Activated B cell treated with CpG ODN at 0.5 μM for 24 hours (primary cell): ENCODE results near the gene WDR38. TPM values are rescaled to one million over a fixed set of nuclear protein-coding genes. Genes with fewer than 3 reads are reported as not detected.

Experiments
- ATAC-seq: fragments of 200-7000 bp; cut with Tn5 transposase; one replicate; pipeline ENCODE4 v1.10.0; 2021; ENCODE audit warnings: low read depth, mild to moderate bottlenecking, moderate library complexity
- CTCF ChIA-PET: fragments of 350-600 bp; sonication (Branson Sonifier 250); formaldehyde crosslinking; loops from one replicate; lab custom pipeline; 2021; ENCODE audit warnings: antibody characterized with exemption; lab: Charles Lee
- POLR2A ChIA-PET: fragments of 350-600 bp; sonication (Branson Sonifier 250); formaldehyde crosslinking; loops from one replicate; lab custom pipeline; 2021; ENCODE audit warnings: antibody characterized with exemption; lab: Charles Lee
- DNase-seq: peaks from one replicate; pipeline ENCODE4 v3.0.0; 2022
- H3K27ac Mint-ChIP-seq: one replicate; pipeline ENCODE4 v1.8.0; 2020; ENCODE audit warnings: mixed read lengths
- H3K27me3 Mint-ChIP-seq: one replicate; pipeline ENCODE4 v1.8.0; 2021; ENCODE audit warnings: mixed read lengths
- H3K36me3 Mint-ChIP-seq: one replicate; pipeline ENCODE4 v1.8.0; 2021; ENCODE audit warnings: low read depth, mixed read lengths
- H3K4me1 Mint-ChIP-seq: one replicate; pipeline ENCODE4 v1.8.0; 2021; ENCODE audit warnings: mixed read lengths
- H3K4me3 Mint-ChIP-seq: one replicate; pipeline ENCODE4 v1.8.0; 2020; ENCODE audit warnings: mild to moderate bottlenecking, mixed read lengths
- H3K9me3 Mint-ChIP-seq: one replicate; pipeline ENCODE4 v1.8.0; 2020; ENCODE audit warnings: mixed read lengths
- intact Hi-C: fragments of 100-400 bp; cut with micrococcal nuclease; formaldehyde crosslinking; loops from one replicate; pipeline ENCODE4 v1.15.1; 2024
- total RNA-seq: library from RNA; stranded (reverse); gene quantifications from 2 replicates; pipeline ENCODE4 v1.2.3, GENCODE V29; 2022
- TF ChIP-seq, protein P1 (sequence below): fragments of 200-600 bp; IDR thresholded peaks from one replicate; pipeline ENCODE4 v1.8.0; 2022; ENCODE audit warnings: antibody characterized with exemption, mild to moderate bottlenecking

Gene WDR38, protein sequence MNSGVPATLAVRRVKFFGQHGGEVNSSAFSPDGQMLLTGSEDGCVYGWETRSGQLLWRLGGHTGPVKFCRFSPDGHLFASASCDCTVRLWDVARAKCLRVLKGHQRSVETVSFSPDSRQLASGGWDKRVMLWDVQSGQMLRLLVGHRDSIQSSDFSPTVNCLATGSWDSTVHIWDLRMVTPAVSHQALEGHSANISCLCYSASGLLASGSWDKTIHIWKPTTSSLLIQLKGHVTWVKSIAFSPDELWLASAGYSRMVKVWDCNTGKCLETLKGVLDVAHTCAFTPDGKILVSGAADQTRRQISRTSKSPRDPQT
- total RNA-seq: not detected in 2 replicates

- CTCF ChIA-PET: interaction anchor here (0.7 to 12.7 kb wide), 15 partner anchors 10 to 290 kb away, joined by 3 to 216 read pairs (median 7); partner anchors contain the start of genes ARPC5L, NR6A1, OLFML2A and RPL35
- intact Hi-C loops: loop anchor here (1.0 to 5.0 kb wide), 8 partner anchors 9 to 519 kb away; partner anchors contain the start of genes ARPC5L and SCAI
- POLR2A ChIA-PET: interaction anchor here (0.7 to 2.9 kb wide), 6 partner anchors 9 to 388 kb away, joined by 3 to 18 read pairs (median 5); partner anchors contain the start of genes ARPC5L, HSPA5, NR6A1 and RPL35
- Mint-ChIP-seq H3K4me1 (peaks cover 15% of the 10 kb centered on the region), H3K27me3 (no peaks in the 10 kb centered on the region), H3K4me3 (peak within 1 kb of the TSS; percentile 81), H3K27ac (no peak within 1 kb of the TSS), H3K9me3 (no peaks in the 10 kb centered on the region), H3K36me3 (peaks cover 15% of the 10 kb centered on the region)
- ATAC-seq: peak; percentile 82
- TF ChIP-seq, protein P1, sequence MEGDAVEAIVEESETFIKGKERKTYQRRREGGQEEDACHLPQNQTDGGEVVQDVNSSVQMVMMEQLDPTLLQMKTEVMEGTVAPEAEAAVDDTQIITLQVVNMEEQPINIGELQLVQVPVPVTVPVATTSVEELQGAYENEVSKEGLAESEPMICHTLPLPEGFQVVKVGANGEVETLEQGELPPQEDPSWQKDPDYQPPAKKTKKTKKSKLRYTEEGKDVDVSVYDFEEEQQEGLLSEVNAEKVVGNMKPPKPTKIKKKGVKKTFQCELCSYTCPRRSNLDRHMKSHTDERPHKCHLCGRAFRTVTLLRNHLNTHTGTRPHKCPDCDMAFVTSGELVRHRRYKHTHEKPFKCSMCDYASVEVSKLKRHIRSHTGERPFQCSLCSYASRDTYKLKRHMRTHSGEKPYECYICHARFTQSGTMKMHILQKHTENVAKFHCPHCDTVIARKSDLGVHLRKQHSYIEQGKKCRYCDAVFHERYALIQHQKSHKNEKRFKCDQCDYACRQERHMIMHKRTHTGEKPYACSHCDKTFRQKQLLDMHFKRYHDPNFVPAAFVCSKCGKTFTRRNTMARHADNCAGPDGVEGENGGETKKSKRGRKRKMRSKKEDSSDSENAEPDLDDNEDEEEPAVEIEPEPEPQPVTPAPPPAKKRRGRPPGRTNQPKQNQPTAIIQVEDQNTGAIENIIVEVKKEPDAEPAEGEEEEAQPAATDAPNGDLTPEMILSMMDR: peak; percentile 92
- peak; percentile 81 for DNase-seq
These were observed at the start of gene WDR38 for GRCh38 chr9:124852829-124853531. Gene WDR38, plus strand, starts transcription at chr9:124853460. Its CDS starts 72 bp downstream, at chr9:124853532.

- Mint-ChIP-seq H3K9me3 (no peaks in the 10 kb centered on the region), H3K27me3 (no peaks in the 10 kb centered on the region), H3K4me1 (peaks cover 38% of the 10 kb centered on the region), H3K27ac (no peak overlapping the region), H3K36me3 (no peaks in the 10 kb centered on the region), H3K4me3 (no peak overlapping the region)
- DNase-seq: no peak
- intact Hi-C loops: loop anchor here (5.0 kb wide), 1 partner anchor 33 kb away; no protein-coding TSS in a partner anchor
- ChIA-PET CTCF (no interaction called here), POLR2A (interaction anchor here (0.6 to 1.4 kb wide), 2 partner anchors 9 to 58 kb away, joined by 3 to 6 read pairs; partner anchors contain the start of gene ARPC5L)
- TF ChIP-seq, protein P1: no peak
- no peak for ATAC-seq
These were observed 49.3 kb upstream of the WDR38 start for GRCh38 chr9:124803911-124804310.

- H3K27ac Mint-ChIP-seq: no peak overlapping the region
- intact Hi-C loops: no loop called here
- POLR2A ChIA-PET: no interaction called here
- TF ChIP-seq, protein P1: no peak
- no peak for ATAC-seq
- H3K4me3 Mint-ChIP-seq: no peak overlapping the region
- DNase-seq: no peak
- no peaks in the 10 kb centered on the region for H3K36me3 Mint-ChIP-seq
- CTCF ChIA-PET: no interaction called here
- no peaks in the 10 kb centered on the region for H3K27me3 Mint-ChIP-seq
- peaks cover 27% of the 10 kb centered on the region for H3K4me1 Mint-ChIP-seq
- no peaks in the 10 kb centered on the region for H3K9me3 Mint-ChIP-seq
These were observed 48.1 kb upstream of the WDR38 start for GRCh38 chr9:124805186-124805585.

DNA sequence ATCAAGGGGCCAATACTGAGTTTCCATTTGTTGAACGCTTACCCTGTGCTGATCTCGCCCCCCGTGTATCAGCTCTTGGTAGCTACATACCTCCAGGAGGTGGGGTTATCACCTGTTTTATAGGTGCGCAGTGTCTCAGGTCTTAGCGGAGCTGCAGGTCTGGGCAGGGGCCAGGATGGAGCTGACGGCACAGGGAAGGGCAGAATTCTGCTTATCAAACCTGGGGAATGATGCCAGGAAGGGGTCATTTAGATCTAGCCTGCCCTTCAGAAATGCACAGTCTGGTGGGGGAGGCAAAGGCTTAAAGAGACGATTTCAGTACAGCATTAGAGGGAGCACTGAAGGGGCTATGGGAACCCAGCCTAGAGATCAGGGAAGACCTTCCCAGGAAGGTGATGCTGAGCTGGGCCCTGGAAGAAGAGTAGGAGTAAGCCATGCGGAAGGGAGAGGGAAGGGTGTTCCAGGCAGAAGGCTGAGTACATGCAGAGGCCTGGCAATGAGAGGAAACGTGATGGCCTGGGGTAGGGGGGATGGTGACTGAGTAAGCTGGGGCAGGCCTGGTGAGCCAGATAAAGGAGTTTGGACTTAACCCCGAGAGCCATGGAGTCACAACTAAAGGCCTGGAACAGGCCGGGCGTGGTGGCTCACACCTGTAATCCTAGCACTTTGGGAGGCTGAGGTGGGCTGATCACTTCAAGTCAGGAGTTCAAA is 44.9 kb upstream of the WDR38 start:
- Mint-ChIP-seq H3K27ac (no peak overlapping the region), H3K27me3 (no peaks in the 10 kb centered on the region), H3K36me3 (no peaks in the 10 kb centered on the region), H3K9me3 (no peaks in the 10 kb centered on the region), H3K4me3 (no peak overlapping the region), H3K4me1 (no peaks in the 10 kb centered on the region)
- ATAC-seq (no peak), DNase-seq (no peak)
- POLR2A ChIA-PET: no interaction called here
- TF ChIP-seq, protein P1: no peak
- intact Hi-C loops: no loop called here
- CTCF ChIA-PET: no interaction called here
